Breast epithelium (tissue), 4 donors: ENCODE measurements around the gene SMTNL1. TPM values are rescaled to one million over a fixed set of nuclear protein-coding genes. Genes with fewer than 3 reads are reported as not detected.

Experiments used
- DNase-seq, 2 donors: peaks; one replicate each; pipeline ENCODE4 v3.0.0-alpha.2; 2019; ENCODE audit warnings: low spot score in 2 of 2
- H3K27ac ChIP-seq, 2 donors: fragments of 200-600 bp; sonication (generic) in 1 of 2; one replicate each; pipeline ENCODE4 v1.5.1; 2016 to 2019; ENCODE audit warnings: mild to moderate bottlenecking in 1 of 2
- H3K27me3 ChIP-seq, 2 donors: fragments of 200-600 bp; sonication (generic) in 1 of 2; one replicate each; pipeline versions ENCODE4 v1.5.1 to v1.6.0; 2017 to 2019; ENCODE audit warnings: control low read depth in 1 of 2, mild to moderate bottlenecking in 1 of 2
- H3K36me3 ChIP-seq: fragments of 200-600 bp; one replicate; pipeline ENCODE4 v1.5.1; 2019
- H3K4me1 ChIP-seq, 2 donors: fragments of 200-600 bp; sonication (generic); one replicate each; pipeline ENCODE4 v1.5.1; 2016 to 2019; ENCODE audit warnings: control low read depth in 1 of 2
- H3K4me3 ChIP-seq, 3 donors: fragments of 200-600 bp; sonication (generic); 1 replicate in 2 of 3; 2 replicates in 1 of 3; pipeline ENCODE4 v1.5.1; 2016 to 2019; ENCODE audit warnings: mild to moderate bottlenecking in 3 of 3, moderate library complexity in 2 of 3
- H3K9me3 ChIP-seq, 2 donors: fragments of 200-600 bp; sonication (generic) in 1 of 2; one replicate each; pipeline ENCODE4 v1.5.1; 2016 to 2019; ENCODE audit warnings: control low read depth in 1 of 2
- POLR2A ChIP-seq: fragments of 450-650 bp; IDR thresholded peaks from one replicate; pipeline ENCODE4 v1.6.1; 2016; ENCODE audit warnings: antibody characterized with exemption, mild to moderate bottlenecking, moderate library complexity
- POLR2AphosphoS5 ChIP-seq, 3 donors: sonication (generic); formaldehyde crosslinking; IDR thresholded peaks; one replicate each; pipeline ENCODE4 v1.6.1; 2017; ENCODE audit warnings: antibody characterized with exemption in 3 of 3
- intact Hi-C: fragments of 100-400 bp; cut with DNase I; formaldehyde crosslinking; loops from one replicate; pipeline ENCODE4 v1.15.1; 2023; ENCODE audit warnings: low total_unique reads
- total RNA-seq, 3 donors: library from RNA; depleted of rRNA; stranded (reverse); fragments of >200 nt; gene quantifications; one replicate each; pipeline ENCODE4 v1.1.0, GENCODE V29; 2016
- TF ChIP-seq, protein P1 (sequence below), 3 donors: fragments of 450-650 bp; IDR thresholded peaks; one replicate each; pipeline ENCODE4 v1.5.1; 2016 to 2017; ENCODE audit warnings: antibody characterized with exemption in 3 of 3, mild to moderate bottlenecking in 3 of 3, moderate library complexity in 3 of 3

Gene SMTNL1
- total RNA-seq, 3 donors from 2014 or later = not detected

DNA sequence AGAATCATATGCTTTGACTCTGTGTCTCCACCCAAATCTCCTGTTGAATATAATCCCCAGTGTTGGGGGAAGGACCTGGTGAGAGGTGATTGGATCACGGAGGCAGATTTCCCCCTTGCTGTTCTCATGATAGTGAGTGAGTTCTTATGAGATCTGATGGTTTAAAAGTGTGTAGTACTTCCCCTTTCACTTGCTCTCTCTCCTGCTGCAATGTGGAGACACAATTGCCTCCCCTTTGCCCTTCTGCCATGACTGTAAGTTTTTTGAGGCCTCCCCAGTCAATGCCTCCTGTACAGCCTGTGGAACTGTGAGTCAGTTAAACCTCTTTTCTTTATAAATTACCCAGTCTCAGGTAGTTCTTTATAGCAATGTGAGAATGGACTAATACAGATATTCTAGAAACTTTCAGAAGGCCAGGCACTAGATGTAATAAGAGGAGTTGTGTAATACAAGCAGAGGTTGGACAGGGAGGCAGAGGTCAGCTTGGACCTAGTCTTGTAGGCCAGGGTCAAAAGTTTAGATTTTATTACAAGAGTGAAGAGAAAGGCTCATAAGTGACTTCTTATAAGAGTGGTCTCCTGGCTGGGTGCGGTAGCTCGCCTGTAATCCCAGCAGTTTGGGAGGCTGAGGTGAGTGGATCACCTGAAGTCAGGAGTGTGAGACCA, 50.8 kb downstream of the SMTNL1 start:
- no peak for DNase-seq
- Histone ChIP-seq H3K9me3 (no peaks in the 10 kb centered on the region), H3K36me3 (no peaks in the 10 kb centered on the region), H3K4me1 (no peaks in the 10 kb centered on the region), H3K4me3 (no peak overlapping the region), H3K27ac (no peak overlapping the region), H3K27me3 (no peaks in the 10 kb centered on the region)
- no peak for TF ChIP-seq POLR2AphosphoS5 (IDR thresholded peaks at IDR 0.05)
- no peak for TF ChIP-seq POLR2A
- TF ChIP-seq, protein P1, sequence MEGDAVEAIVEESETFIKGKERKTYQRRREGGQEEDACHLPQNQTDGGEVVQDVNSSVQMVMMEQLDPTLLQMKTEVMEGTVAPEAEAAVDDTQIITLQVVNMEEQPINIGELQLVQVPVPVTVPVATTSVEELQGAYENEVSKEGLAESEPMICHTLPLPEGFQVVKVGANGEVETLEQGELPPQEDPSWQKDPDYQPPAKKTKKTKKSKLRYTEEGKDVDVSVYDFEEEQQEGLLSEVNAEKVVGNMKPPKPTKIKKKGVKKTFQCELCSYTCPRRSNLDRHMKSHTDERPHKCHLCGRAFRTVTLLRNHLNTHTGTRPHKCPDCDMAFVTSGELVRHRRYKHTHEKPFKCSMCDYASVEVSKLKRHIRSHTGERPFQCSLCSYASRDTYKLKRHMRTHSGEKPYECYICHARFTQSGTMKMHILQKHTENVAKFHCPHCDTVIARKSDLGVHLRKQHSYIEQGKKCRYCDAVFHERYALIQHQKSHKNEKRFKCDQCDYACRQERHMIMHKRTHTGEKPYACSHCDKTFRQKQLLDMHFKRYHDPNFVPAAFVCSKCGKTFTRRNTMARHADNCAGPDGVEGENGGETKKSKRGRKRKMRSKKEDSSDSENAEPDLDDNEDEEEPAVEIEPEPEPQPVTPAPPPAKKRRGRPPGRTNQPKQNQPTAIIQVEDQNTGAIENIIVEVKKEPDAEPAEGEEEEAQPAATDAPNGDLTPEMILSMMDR (IDR thresholded peaks at IDR 0.05) = no peak
- intact Hi-C loops = no loop called here

DNA sequence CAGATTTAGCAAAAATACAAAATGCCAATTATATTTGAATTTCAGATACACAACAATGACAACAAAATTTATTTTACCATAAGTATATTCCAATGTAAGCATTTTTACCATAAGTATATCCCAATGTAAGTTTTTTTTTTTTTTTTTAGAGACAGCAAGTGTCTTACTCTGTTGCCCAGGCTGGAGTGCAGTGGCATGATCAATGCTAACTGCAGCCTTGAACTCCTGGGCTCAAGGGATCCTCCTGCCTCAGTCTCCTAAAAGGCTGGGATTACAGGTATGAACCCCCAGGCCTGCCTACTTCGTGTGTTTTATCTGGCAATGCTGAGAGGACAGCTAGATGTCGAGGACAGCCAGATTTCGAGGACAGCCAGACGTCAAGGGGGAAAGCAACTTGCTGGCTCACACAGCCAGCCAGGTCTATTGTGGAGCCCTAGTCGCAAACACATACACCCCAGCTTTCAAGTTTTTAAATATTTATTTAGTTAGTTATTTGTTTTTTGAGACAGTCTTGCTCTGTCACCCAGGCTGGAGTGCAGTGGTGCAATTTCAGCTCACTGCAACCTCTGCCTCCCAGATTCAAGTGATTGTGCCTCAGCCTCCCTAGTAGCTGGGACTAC, 59.0 kb downstream of the SMTNL1 start:
- TF ChIP-seq, protein P1 (IDR thresholded peaks at IDR 0.05) = no peak
- no peak for TF ChIP-seq POLR2A
- TF ChIP-seq POLR2AphosphoS5 (IDR thresholded peaks at IDR 0.05) = no peak
- intact Hi-C loops = no loop called here
- peak overlapping the region in 1 of 2 donors; percentile 100 for H3K27ac ChIP-seq
- no peaks in the 10 kb centered on the region for H3K27me3 ChIP-seq
- no peaks in the 10 kb centered on the region for H3K9me3 ChIP-seq
- DNase-seq = no peak
- no peaks in the 10 kb centered on the region for H3K36me3 ChIP-seq
- H3K4me1 ChIP-seq = no peaks in the 10 kb centered on the region
- H3K4me3 ChIP-seq = peak overlapping the region in 1 of 3 donors; percentile 19

DNA sequence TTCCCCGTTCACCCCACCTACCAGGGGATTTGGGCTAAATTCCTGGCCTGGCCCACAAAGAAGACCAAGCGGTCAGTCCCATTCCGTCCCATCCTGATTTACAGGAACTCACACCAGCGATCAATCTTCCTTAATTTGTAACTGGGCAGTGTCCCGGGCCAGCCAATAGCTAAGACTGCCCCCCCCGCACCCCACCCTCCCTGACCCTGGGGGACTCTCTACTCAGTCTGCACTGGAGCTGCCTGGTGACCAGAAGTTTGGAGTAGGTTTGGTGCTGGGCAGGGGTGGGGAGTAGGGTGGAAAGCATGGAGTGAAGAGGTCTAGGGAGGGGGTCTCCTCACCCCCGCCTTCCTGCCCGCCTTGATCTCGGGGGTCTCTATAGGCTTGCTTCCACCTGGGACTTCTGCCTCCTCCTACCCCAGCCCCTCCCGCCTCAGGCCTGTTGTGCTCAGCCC, 60.1 kb downstream of the SMTNL1 start, which contains the start of gene SERPING1:
Gene SERPING1 (plus strand): TSS at position 225 of the 455 bp plus-strand sequence. CDS start 586 bp downstream, outside the sequence.
- intact Hi-C loops = no loop called here
- peak; percentile 70 to 72 for DNase-seq
- Histone ChIP-seq H3K36me3 (no peaks in the 10 kb centered on the region), H3K9me3 (no peaks in the 10 kb centered on the region), H3K4me1 (no peaks in the 10 kb centered on the region), H3K27ac (peak within 1 kb of the TSS; percentile 95 to 100), H3K4me3 (peak within 1 kb of the TSS; percentile 68 to 78 (median 70)), H3K27me3 (no peaks in the 10 kb centered on the region)
- peak; percentile 8 for TF ChIP-seq POLR2A
- TF ChIP-seq, protein P1 (IDR thresholded peaks at IDR 0.05) = no peak
- TF ChIP-seq POLR2AphosphoS5 (IDR thresholded peaks at IDR 0.05) = peak; percentile 20 to 72 (median 52)

DNA sequence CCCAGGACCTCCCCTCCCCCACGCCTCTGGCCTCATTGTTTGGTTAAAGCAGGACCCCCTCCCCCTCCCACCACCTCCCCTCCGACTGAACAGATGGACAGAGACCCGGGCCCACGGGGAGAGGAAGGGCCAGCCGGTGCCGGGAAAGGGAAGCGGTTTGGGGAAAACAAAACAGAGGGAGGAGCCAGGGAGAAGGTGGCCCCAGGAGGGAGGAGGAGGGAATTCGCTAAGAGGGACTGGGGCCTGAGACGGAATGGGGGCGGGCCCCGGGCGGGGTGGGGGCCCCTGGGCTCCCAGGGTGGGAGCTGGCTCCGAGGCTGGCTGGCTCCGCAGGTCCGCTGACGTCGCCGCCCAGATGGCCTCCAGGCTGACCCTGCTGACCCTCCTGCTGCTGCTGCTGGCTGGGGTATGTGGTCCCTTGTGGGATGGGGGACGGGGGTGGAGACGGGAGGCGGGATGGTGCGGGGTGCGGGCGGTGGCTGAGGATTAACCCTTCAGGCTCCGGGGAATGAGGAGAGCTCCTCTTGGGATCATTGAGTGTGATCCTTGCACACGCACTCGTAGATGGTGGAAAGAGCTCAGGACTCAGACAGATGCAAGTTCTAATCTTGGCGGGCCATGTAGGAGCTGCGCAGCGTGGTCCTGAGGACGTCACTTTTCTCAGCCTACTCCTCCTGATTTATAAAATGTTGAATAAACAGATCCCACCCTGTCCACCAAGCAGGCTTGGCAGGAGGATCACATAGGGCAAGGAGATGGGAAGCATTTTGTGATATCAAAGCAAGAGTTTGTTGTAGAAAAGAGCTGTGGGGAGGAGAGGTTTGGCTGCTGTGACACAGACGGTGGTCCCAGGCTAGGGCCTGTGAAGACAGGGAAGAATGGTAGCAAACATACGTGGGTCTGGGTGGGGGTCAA, 60.8 kb downstream of the SMTNL1 start:
- H3K4me1 ChIP-seq = no peaks in the 10 kb centered on the region
- peak; percentile 72 to 78 for DNase-seq
- peak overlapping the region; percentile 68 to 78 (median 70) for H3K4me3 ChIP-seq
- H3K27ac ChIP-seq = peak overlapping the region; percentile 95 to 100
- TF ChIP-seq, protein P1 (IDR thresholded peaks at IDR 0.05) = no peak
- TF ChIP-seq POLR2AphosphoS5 (IDR thresholded peaks at IDR 0.05) = peak in 1 of 3 donors; percentile 60
- no peak for TF ChIP-seq POLR2A
- intact Hi-C loops = no loop called here
- no peaks in the 10 kb centered on the region for H3K27me3 ChIP-seq
- no peaks in the 10 kb centered on the region for H3K9me3 ChIP-seq
- H3K36me3 ChIP-seq = no peaks in the 10 kb centered on the region
